Stimulated activated CD8-positive, alpha-beta memory T cell treated with anti-CD3 and anti-CD28 coated beads, Interleukin-4, amount 100 ng/mL, for 4 hours (primary cell): ENCODE results near the gene ZNF407.

Experiments
- DNase-seq, 2 donors: peaks; one replicate each; pipeline ENCODE4 v3.0.0-alpha.2; 2020; ENCODE audit warnings: low read depth in 2 of 2, low spot score in 1 of 2

ZNF407 gene

DNA sequence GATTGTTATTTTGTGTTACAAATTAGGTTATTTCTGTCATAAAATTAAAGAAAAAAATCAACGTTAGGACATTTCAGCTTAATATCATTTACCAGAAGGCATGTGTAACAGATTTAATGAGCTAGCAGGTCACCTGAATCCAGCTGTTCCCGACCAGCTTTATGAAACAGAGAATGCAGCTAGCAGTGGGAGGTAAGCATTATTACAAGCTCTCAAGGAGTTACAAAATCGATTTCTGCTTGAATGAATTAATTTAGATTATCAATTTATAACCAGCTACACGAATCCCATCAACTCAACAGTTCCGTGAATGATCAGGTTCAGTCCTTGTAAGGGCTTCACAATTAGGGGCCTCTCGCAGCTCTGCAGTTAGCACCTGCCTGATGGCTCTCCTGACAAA lies 399.3 kb downstream of the ZNF407 start:
- DNase-seq: no peak

DNA sequence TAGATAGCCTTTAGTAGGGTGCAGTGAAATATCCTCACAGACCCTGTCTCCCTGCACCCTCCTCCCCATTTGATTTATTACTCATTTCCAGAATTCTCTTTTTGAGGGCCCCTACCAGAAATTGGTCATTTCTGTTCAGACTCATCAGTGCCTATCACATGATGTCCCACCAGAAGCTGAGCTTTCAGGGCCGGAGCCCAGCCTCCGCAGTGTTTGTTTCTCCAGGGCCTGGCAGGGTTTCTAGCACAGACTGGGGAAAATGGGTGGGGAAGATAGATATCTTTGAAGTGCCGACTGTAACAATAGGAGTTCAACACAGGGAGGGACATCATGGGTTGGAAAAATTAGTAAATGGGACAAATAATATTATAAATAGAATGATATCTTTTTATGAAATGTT lies 403.2 kb downstream of the ZNF407 start:
- no peak for DNase-seq

GRCh38 chr18:75003039-75003438 lies 405.4 kb downstream of the ZNF407 start:
- no peak for DNase-seq

DNA sequence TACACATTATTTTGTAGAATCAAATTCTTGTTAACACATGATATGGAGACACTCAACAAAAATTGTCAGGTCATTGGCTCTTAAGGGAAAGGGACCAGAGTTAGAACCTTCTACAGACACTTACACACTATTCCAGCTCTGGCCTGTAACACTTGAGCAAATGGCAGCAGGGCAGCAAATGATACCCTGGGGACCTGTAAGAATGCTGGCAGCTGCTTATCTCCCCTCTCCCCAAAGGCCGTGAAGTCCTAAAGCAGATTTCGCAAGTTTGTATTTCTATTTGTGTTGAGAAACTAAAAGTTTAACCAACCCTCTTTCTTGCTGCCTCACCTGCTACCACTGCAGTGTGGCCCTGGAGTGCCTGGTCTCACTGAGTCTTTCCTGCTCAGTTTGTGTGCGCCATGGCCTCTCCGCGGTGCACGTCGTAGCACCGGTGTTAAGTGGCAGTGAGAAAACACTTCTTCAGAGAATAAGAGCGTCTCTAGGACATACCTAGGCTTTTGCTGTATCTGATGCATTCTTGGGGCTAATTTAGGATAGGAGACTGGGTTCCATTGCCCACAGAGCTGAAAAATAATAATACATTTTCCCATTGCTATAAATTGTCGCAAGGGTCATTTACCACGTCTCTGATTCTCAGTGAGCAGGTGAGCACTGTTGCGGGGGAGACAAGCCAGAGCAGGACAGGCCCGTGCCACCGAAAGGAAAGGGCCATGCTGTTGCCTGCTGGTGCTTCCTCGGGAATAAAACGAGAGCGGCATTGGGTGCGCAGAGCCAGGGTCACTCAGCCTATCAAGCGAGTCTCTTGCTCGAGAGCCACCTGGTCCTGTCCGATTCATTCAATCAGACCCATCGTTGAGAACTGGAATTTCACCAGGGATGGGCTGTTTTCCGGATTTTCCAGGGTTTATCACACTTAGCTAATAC lies 406.4 kb downstream of the ZNF407 start:
- DNase-seq: no peak

GRCh38 chr18:75005626-75006025 lies 408.0 kb downstream of the ZNF407 start:
- DNase-seq: no peak

GRCh38 chr18:75008186-75008585 lies 410.5 kb downstream of the ZNF407 start:
- no peak for DNase-seq

GRCh38 chr18:75009296-75009695 lies 411.6 kb downstream of the ZNF407 start:
- DNase-seq: no peak

GRCh38 chr18:75009878-75010277 lies 412.2 kb downstream of the ZNF407 start:
- DNase-seq: no peak

DNA sequence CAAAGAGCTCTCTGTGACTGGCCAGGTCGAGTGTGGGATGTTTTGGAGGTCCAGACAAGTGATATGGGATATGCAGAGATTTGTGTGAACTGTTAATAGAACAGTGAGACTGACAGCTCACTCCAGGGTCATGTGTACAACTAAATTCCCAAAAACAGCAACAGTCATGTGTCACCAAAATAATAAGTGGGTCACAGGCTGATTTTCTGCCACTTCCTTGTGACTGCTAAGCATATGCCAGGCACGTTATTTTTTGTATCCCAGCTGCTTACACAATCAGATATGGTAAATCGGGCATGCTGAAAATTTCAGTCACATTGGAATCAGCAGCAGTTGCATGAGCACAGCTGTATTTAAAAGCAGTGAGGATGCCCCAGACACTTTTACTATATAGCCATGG lies 412.6 kb downstream of the ZNF407 start:
- DNase-seq: no peak

- no peak for DNase-seq
These were observed 413.0 kb downstream of the ZNF407 start for GRCh38 chr18:75010689-75011088.

GRCh38 chr18:75016025-75016717 lies 418.5 kb downstream of the ZNF407 start:
- DNase-seq: no peak

DNA sequence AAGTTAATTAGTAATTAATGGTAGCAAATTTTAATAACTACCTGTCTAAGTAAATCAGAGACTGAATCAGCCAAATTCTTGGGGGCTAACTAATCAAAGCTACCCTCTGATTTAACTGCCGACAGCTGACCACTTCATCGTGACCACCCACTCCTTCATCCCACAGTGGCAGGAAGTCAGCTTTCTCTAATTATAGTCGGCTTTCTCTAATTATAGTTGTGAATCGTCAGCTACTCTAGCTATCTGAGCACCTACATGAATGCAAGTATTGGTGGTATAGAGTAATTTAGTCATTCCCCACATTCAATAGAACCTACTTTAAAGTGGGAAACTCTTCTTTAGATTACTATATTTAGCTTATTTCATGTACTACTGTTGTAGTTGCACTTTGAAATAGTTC lies 425.8 kb downstream of the ZNF407 start:
- no peak for DNase-seq

- DNase-seq: no peak
These were observed 427.2 kb downstream of the ZNF407 start for GRCh38 chr18:75024871-75025270.

- DNase-seq: no peak
These were observed 427.9 kb downstream of the ZNF407 start for GRCh38 chr18:75025573-75025972.

- no peak for DNase-seq
These were observed 431.8 kb downstream of the ZNF407 start for GRCh38 chr18:75029481-75029880.

DNA sequence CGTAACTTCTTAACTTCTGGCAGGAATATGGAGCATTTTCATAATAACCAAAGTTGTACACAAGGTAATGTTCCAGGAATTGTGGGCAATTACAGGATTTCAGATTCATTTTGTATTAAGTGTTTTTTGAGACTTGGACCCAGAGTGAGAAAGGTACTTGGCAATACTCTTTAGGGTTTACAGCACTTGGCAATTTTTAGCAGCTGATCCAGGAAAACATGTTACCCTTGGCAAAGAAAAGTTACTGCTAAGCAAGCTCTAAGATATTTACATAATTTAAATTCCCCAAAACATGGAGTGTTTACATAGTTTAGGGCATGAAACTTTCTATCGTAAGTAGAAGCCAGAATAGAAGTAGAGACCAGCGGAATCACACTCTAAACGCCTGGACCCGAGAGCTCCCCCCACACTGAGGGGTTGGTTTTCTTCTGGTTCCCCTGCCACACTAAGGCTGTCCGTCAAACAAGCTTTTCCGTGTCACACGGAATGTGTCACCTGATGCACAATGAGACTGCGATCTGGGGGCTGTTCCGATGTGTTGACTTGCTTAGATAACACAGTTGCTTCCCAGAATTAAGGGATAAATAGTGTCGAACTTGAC lies 434.1 kb downstream of the ZNF407 start:
- no peak for DNase-seq

DNA sequence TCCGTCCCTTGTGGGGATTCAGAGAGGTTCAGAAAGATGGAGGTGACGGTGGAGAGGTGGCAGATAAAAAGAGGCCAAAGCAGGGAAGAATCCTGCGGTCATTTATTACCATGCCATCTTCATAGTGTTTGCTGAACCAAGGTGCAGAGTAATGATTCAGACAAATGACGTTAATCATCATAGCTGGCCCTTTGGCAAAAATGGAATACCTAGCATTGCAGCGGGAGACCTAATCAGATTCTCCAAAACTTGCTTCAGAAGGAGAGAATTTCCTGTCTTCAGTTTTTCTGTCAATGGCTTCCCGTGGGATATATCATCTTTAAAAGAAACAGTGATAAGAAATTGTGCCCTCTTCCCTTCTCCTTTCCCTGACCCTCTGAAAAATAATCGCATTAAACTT lies 435.8 kb downstream of the ZNF407 start:
- DNase-seq: no peak

GRCh38 chr18:75034937-75035336 lies 437.3 kb downstream of the ZNF407 start:
- DNase-seq: no peak

DNA sequence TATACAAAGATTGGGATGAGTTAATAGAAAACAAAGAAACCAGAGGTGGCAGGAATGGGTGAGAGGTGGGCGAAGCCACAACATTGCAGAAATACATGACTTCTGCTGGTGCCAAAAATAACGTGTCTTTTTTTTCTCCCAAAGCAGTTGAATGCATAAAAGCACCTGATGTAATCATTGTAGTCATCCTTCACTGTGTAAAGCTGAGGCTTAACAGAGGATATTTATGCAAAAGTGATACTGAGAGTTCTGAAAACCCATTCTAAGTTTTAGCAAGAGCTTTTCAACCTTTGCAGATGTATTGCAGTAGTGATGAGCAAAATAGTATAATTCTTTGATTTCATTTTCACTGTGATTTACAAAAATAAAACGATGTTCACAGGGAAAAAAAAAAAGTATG lies 438.3 kb downstream of the ZNF407 start:
- no peak for DNase-seq

GRCh38 chr18:75036917-75037688 lies 439.4 kb downstream of the ZNF407 start:
- DNase-seq: no peak

- no peak for DNase-seq
These were observed 440.0 kb downstream of the ZNF407 start for GRCh38 chr18:75037689-75037955.

DNA sequence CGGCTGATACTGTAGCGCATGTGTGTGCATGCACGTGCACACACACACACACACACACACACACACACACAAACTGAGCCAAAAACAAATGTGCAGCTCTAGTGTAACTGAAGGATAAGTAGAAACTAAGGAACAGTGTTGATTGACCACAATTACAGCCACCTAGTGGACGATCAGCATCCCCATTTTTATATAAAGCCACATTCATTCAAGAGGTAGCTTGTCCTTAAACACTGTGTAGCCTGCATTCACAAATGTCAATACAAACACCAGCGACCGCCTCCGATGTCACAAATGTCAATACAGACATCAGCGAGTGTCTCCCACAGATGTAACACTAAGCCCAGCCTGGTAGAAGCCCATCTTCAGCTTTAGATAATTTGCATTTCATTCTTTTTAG lies 443.9 kb downstream of the ZNF407 start:
- no peak for DNase-seq
